KMS-11 (cell line): ENCODE data around the gene PNPLA7.

ENCODE experiments used
- H2AFZ ChIP-seq: fragments of 200-600 bp; sonication (generic); 2 replicates; pipeline ENCODE4 v1.6.1; 2016; ENCODE audit warnings: antibody characterized with exemption, mixed run types, low read depth
- H3K27ac ChIP-seq: fragments of 200-600 bp; sonication (generic); 2 replicates; pipeline ENCODE4 v1.6.1; 2016; ENCODE audit warnings: mild to moderate bottlenecking, mixed run types
- H3K27me3 ChIP-seq: fragments of 200-600 bp; sonication (generic); 2 replicates; pipeline ENCODE4 v1.6.1; 2017; ENCODE audit warnings: mild to moderate bottlenecking, low read depth, mixed run types, moderate library complexity; ENCODE audit not compliant: insufficient read depth
- H3K36me3 ChIP-seq: fragments of 200-600 bp; sonication (generic); 2 replicates; pipeline ENCODE4 v1.6.1; 2017; ENCODE audit warnings: mild to moderate bottlenecking, mixed run types; ENCODE audit not compliant: insufficient read depth
- H3K4me1 ChIP-seq: fragments of 200-600 bp; sonication (generic); 2 replicates; pipeline ENCODE4 v1.6.1; 2016; ENCODE audit warnings: mild to moderate bottlenecking, low read depth, mixed run types; ENCODE audit not compliant: poor library complexity, severe bottlenecking
- H3K4me2 ChIP-seq: fragments of 200-600 bp; sonication (generic); 2 replicates; pipeline ENCODE4 v1.7.0; 2016; ENCODE audit warnings: mild to moderate bottlenecking, mixed run types
- H3K4me3 ChIP-seq: fragments of 200-600 bp; sonication (generic); IDR thresholded peaks from 2 replicates; pipeline ENCODE4 v1.6.1; 2017; ENCODE audit warnings: low read depth, low read length, mixed read lengths; ENCODE audit not compliant: insufficient read depth
- H3K79me2 ChIP-seq: fragments of 200-600 bp; sonication (generic); 2 replicates; pipeline ENCODE4 v1.6.1; 2016; ENCODE audit warnings: low read depth, mixed run types; ENCODE audit not compliant: insufficient read depth
- H3K9ac ChIP-seq: fragments of 200-600 bp; sonication (generic); 2 replicates; pipeline ENCODE4 v1.6.1; 2016; ENCODE audit warnings: mild to moderate bottlenecking, mixed run types
- H4K20me1 ChIP-seq: fragments of 200-600 bp; sonication (generic); 2 replicates; pipeline ENCODE4 v1.6.1; 2016; ENCODE audit warnings: mild to moderate bottlenecking, mixed run types; ENCODE audit not compliant: insufficient read depth
- TF ChIP-seq, protein P1 (sequence below): fragments of 200-600 bp; sonication (generic); conservative IDR thresholded peaks from 2 replicates; pipeline ENCODE4 v1.6.1; 2017; ENCODE audit warnings: low read depth, mild to moderate bottlenecking, antibody characterized with exemption, low read length, moderate library complexity, mixed read lengths

PNPLA7 gene

DNA sequence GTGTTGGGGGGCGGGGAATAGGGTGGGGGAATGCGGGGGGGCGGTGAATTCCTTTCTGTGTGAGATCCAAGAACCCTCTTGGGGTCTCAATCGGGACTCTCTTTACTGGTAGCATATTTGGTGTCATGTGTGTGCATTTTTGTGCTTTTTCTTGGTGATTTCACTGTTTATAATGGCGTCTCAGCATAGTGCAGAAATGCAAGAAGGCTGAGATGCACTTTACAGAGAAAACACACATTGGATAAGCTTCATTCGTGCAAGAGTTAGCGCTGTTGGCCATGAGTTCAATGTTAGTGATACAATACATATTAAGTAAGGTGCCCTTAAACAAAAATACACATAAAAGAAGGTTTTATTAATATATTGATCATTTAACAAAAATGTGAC, 108.3 kb downstream of the PNPLA7 start:
- Histone ChIP-seq H3K27me3 (peaks cover 47% of the 10 kb centered on the region), H2AFZ (no peak overlapping the region), H3K9ac (no peak overlapping the region), H3K36me3 (no peaks in the 10 kb centered on the region), H3K79me2 (no peaks in the 10 kb centered on the region), H4K20me1 (no peaks in the 10 kb centered on the region), H3K27ac (no peak overlapping the region), H3K4me3 (no peak overlapping the region), H3K4me1 (peaks cover 16% of the 10 kb centered on the region), H3K4me2 (no peak overlapping the region)
- TF ChIP-seq, protein P1, sequence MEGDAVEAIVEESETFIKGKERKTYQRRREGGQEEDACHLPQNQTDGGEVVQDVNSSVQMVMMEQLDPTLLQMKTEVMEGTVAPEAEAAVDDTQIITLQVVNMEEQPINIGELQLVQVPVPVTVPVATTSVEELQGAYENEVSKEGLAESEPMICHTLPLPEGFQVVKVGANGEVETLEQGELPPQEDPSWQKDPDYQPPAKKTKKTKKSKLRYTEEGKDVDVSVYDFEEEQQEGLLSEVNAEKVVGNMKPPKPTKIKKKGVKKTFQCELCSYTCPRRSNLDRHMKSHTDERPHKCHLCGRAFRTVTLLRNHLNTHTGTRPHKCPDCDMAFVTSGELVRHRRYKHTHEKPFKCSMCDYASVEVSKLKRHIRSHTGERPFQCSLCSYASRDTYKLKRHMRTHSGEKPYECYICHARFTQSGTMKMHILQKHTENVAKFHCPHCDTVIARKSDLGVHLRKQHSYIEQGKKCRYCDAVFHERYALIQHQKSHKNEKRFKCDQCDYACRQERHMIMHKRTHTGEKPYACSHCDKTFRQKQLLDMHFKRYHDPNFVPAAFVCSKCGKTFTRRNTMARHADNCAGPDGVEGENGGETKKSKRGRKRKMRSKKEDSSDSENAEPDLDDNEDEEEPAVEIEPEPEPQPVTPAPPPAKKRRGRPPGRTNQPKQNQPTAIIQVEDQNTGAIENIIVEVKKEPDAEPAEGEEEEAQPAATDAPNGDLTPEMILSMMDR, result no peak

DNA sequence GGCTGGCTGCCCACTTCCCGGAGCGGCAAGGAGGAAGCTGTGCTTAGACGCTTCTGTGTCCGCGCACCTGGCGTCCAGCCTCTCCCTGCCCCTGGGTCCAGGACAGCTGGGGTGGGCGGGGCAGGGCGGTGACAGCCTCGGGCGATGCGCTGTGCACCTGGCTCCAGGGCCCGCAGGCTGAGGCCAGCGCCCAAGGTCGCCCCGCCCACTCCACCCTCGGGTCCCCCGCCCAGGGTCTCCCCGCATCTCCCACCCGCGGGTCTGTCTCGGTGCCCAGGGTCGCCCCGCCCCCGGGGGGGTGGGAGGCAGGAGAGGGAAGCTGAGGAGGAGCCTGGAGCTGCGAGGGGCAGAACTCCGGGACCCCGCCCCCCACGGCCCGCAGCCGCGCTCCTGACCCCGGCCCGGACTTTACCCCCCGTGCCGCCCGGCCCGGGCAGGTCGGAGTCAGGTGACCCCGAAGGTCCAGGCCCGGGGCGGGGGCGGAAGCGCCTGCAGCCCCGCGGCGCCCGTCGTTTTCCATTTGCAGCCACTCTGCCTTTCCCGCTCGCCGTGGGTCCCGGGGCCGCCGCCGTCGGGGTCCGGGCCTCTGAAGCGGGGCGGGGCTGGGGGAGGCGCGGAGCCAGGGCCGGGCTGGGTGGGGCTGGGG, 108.8 kb downstream of the PNPLA7 start, which contains the start of gene ENTPD8:
TSS of gene ENTPD8 (minus strand) at position 69 of the 646 bp plus-strand sequence. CDS start 3,072 bp downstream, outside the sequence.
- Histone ChIP-seq H3K27ac (no peak within 1 kb of the TSS), H3K4me2 (no peak within 1 kb of the TSS), H4K20me1 (no peaks in the 10 kb centered on the region), H3K36me3 (no peaks in the 10 kb centered on the region), H3K79me2 (no peaks in the 10 kb centered on the region), H2AFZ (no peak within 1 kb of the TSS; the same call in 1 of the 2 replicates), H3K4me1 (peaks cover 16% of the 10 kb centered on the region), H3K27me3 (peaks cover 53% of the 10 kb centered on the region), H3K9ac (no peak within 1 kb of the TSS), H3K4me3 (no peak within 1 kb of the TSS)
- TF ChIP-seq, protein P1, result no peak

- Histone ChIP-seq H3K27ac (no peak overlapping the region), H3K36me3 (no peaks in the 10 kb centered on the region), H3K27me3 (peaks cover 67% of the 10 kb centered on the region), H2AFZ (no peak overlapping the region), H3K4me1 (no peaks in the 10 kb centered on the region), H3K79me2 (no peaks in the 10 kb centered on the region), H4K20me1 (no peaks in the 10 kb centered on the region), H3K4me3 (no peak overlapping the region), H3K4me2 (no peak overlapping the region), H3K9ac (no peak overlapping the region)
- TF ChIP-seq, protein P1, result no peak
These were observed 111.0 kb downstream of the PNPLA7 start for GRCh38 chr9:137439158-137439714.

DNA sequence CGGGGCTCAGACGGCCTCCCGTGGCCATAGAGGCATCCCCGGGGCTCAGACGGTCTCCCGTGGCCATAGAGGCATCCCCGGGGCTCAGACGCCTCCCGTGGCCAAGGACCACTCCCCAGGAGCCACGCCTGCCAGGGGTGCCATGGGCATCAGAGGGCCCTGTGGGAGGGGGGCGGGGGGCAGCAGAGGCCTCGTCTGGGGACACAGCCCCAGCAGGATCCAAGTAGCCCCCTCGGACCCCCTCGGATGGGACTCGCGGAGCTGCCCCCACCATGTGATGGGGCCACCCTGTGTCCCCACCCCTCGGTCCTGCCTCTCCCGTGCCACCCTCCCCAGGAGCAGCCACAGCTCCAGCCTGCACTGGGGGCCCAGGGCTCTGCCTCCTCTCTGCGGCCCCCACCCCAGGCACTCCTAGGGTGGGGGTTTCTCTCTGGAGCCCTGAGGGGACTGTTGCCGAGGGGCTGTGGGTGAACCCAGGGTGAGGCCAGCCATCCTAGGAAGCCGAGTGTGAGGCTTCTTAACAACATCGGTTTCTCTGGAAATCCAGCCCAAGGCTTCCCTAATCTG, 111.5 kb downstream of the PNPLA7 start:
- H3K36me3 ChIP-seq, result no peaks in the 10 kb centered on the region
- H3K79me2 ChIP-seq, result no peaks in the 10 kb centered on the region
- no peak overlapping the region for H2AFZ ChIP-seq
- H3K9ac ChIP-seq, result no peak overlapping the region
- peaks cover 70% of the 10 kb centered on the region for H3K27me3 ChIP-seq
- H3K27ac ChIP-seq, result no peak overlapping the region
- no peak overlapping the region for H3K4me2 ChIP-seq
- TF ChIP-seq, protein P1, result no peak
- no peaks in the 10 kb centered on the region for H4K20me1 ChIP-seq
- H3K4me3 ChIP-seq, result no peak overlapping the region
- no peaks in the 10 kb centered on the region for H3K4me1 ChIP-seq
